Measurements from ENCODE around the gene PDZD2. TPM values are rescaled to one million over a fixed set of nuclear protein-coding genes. Genes with fewer than 3 reads are reported as not detected.

The PDZD2 gene
- total RNA-seq, 1 experiment from 2014 or later, result not detected

DNA sequence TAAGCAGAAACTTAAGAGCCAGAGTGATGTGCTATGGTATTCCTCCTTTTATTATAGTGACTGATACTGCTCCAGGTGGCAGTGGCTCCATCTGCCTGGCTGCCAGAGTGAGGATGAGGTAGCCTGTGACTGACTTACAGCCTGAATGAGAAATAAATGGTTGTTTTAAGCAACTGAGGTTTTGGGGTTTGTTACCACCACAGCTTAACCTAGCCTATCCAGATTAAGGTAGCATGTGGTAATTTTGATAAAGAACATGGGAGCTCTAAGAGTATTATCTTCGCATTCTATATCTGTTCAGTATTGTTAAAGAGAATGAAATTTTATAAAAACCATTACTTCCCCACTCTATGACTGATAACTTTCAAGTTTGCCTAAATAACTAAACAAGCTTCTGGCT, 496.2 kb downstream of the PDZD2 start:
- no peak for DNase-seq (ENCODE audit: low spot score)

DNA sequence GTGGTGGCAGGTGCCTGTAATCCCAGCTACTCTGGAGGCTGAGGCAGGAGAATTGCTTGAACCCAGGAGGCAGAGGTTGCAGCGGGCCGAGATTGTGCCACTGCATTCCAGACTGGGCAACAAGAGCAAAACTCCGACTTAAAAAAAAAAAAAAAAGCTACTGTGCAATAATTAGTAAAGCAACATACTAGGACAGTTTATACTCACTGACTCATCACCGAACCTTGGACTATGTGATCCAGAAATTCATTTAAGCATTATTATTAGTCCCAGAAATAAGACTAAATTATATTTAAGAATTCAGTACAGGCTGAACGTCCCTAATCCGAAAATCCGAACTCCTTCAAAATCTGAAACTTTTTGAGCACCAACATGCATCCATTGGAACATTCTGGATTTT, 497.4 kb downstream of the PDZD2 start:
- DNase-seq (ENCODE audit: low spot score), result peak; percentile 23

GRCh38 chr5:32138839-32139493, 500.0 kb downstream of the PDZD2 start:
- no peak for DNase-seq (ENCODE audit: low spot score)

- no peak for DNase-seq (ENCODE audit: low spot score)
Observed at GRCh38 chr5:32143617-32144377, 504.9 kb downstream of the PDZD2 start.

DNA sequence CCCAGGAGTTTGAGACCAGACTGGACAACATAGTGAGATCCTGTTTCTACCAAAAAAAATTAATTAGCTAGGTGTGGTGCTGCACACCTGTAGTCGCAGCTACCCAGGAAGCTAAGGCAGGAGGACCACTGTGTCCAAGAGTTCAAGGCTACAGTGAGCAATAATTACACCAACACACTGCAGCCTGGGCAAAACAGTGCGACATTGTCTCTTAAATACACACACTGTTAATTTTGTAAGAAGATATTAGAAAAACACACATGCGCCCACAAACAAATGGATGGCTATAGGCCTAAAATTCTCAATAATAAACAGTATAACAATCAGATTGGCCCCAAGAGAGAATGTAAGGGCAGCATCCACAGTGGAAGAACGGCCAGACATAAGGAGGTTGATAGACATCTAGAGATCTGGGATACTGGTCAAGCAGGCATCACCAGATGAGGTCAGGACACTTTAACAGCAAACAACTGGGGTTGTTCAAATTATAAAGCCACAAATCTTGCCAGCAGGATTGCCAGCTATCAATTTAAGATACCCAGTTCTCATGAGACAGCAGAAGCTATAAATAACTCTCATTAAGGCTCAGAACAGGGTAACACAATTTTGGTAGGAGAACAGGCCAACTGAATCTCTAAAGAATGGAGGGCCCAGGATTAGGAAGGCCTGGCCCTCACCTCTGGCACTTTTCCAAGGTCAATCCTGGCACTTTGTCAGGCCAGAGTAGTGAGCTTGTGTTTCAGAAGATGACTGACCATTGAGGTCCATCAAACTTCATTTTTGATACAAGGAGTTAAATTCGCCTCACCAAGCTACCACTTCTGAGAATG, 505.7 kb downstream of the PDZD2 start:
- no peak for DNase-seq (ENCODE audit: low spot score)

GRCh38 chr5:32145378-32145777, 506.4 kb downstream of the PDZD2 start:
- no peak for DNase-seq (ENCODE audit: low spot score)

DNA sequence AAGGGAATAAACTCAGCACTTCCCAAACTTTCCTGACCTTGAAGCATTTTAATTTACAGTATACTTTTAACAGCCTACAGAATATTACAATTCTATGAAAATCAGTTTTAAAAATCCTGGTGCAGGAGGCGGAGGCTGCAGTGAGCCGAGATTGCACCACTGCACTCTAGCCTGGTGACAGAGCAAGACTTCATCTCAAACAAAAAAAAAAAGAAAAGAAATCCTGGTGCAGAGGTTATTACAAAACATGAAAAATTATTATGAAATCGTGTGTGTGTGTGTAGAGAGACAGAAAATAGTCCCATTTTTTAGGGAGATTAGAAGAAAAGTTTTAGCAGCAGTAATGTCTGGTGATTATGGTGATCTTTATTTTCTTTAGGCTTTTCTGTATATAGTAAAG, 508.3 kb downstream of the PDZD2 start:
- no peak for DNase-seq (ENCODE audit: low spot score)

DNA sequence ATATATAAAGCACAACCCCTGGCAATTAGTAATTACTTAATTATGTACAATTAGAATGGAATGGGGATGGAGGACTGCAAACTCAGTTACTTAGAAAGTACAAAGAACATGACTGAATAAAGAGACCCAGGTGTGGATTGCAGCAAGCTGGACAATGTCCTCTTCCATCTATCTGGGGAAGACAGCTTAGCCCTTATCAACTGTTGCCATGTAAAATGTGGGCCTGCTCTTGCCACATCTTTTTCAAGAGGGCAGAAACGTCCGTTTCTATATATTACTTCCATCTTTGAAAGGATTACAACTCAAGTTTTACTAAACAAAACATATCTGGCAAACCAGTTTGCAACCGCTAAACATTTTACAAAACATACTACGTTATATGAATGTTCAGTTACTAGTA, 509.0 kb downstream of the PDZD2 start:
- DNase-seq (ENCODE audit: low spot score), result no peak

GRCh38 chr5:32150366-32150765, 511.4 kb downstream of the PDZD2 start:
- no peak for DNase-seq (ENCODE audit: low spot score)

GRCh38 chr5:32151198-32151597, 512.3 kb downstream of the PDZD2 start:
- DNase-seq (ENCODE audit: low spot score), result no peak

DNA sequence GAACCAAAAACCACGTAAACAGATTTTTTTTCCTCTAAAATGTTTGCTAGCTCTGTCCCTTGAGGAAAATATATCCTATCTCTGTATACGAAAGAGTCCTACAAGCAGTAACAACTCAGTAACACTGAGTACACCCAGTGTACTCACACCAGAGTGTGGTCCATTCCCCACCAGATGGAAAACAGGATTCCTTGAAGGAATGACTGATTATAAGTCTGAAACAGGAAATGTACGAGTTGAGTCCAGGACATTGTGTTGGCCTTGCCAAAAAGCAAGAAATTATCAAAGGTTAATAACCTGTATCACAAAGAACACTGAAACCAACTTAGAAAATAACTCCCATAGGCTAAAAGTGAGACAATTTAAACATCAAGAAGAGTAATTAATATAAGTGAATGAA, 514.8 kb downstream of the PDZD2 start:
- no peak for DNase-seq (ENCODE audit: low spot score)

DNA sequence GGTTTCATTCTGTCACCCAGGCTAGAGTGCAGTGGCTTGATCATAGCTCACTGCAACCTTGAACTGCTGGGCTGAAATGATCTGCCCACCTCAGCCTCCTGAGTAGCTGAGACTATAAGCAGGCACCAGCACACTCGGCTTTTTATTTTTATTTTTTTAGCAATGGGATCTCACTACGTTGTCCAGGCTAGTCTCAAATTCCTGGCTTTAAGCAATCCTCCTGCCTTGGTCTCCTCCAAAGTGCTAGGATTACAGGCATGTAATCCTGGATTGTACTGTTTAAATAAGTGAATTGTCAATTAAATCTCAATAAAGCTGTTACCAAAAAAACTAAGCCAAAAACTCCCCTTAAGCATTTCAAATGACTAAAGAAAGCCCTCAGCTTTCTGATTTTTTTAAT, 516.3 kb downstream of the PDZD2 start:
- DNase-seq (ENCODE audit: low spot score), result no peak

DNA sequence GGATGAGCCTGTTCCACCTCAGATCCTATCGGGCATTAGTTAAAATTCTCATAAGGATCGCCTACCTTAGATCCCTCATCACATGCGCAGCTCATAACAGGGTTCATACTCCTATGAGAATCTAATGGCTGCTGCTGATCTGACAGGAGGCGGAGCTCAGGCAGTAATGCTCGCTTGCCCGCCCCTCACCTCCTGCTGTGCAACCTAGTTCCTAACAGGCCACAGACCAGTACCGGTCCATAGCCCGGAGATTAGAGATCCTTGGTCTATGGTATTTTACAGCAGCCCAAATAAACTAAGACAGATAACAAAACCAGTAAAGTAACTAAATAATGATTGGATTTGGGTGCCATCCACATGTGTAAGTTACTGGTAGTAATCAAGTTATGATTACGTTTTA, 517.7 kb downstream of the PDZD2 start:
- no peak for DNase-seq (ENCODE audit: low spot score)

DNA sequence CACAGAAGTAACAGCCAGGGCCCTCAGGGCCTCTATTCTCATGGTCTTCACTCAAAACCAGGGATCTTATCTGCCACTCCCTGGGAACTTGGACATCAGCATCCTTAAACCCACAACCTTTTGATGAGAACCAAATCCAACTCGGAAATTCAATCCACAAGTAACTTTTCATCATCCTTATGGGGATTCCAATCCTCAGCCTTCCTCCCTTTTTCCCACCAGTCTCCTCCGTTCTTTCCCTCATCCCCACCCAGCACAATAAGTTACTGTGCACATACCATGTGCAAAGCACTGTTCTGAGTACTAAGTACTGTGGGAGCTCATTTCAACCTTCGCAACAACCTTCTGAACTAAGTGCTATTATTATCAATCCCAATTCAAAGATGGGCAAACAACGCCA, 518.1 kb downstream of the PDZD2 start:
- DNase-seq (ENCODE audit: low spot score), result no peak

GRCh38 chr5:32158679-32158975, 519.7 kb downstream of the PDZD2 start:
- no peak for DNase-seq (ENCODE audit: low spot score)

GRCh38 chr5:32159328-32160072, 520.6 kb downstream of the PDZD2 start:
- no peak for DNase-seq (ENCODE audit: low spot score)

DNA sequence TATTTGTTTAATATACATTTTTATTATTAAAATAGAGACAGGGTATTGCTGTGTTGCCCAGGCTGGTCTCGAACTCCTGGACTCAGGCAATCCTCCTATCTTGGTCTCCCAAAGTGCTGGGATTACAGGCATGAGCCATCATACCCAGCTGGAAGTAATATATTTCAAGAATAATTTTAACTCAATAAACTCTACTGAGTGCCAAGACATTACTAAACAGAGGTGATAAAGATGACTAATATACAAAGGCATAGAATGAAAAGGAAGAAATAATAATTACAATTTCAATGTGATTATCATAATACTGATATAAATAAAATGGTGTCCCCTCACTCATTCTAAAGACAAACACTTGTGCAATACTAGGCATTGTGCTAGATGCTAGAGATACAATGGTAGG, 521.3 kb downstream of the PDZD2 start:
- DNase-seq (ENCODE audit: low spot score), result no peak

Small RNA genes lying within 50 kb of the gene (small RNA-seq; reads per million reads assigned to genes)
- gene AC025458.1 (not detected), gene MIR4279 (not detected), gene RF00019 (not detected), gene RNU6-358P (not detected), gene RNU6-363P (not detected), gene RNU6-760P (not detected)

Other genes with a start within 250 kb of the PDZD2 start
- gene DROSHA, start 107.0 kb upstream of the PDZD2 start, total RNA-seq (2014; rRNA removed; shearing (Covaris generic)), result 42.5 and 43.9 TPM in 2 replicates
- 9.4 and 9.8 TPM in 2 replicates for gene C5orf22, start 106.8 kb upstream of the PDZD2 start, total RNA-seq (2014; rRNA removed; shearing (Covaris generic))